GM18519 (cell line): ENCODE measurements around the gene NEO1.

Experiments used
- ATAC-seq: cut with Tn5 transposase; IDR thresholded peaks from one replicate; pipeline ENCODE4 v1.9.1; 2021; ENCODE audit warnings: mild to moderate bottlenecking, moderate library complexity; ENCODE audit not compliant: unreplicated experiment, low FRiP score

Gene NEO1

DNA sequence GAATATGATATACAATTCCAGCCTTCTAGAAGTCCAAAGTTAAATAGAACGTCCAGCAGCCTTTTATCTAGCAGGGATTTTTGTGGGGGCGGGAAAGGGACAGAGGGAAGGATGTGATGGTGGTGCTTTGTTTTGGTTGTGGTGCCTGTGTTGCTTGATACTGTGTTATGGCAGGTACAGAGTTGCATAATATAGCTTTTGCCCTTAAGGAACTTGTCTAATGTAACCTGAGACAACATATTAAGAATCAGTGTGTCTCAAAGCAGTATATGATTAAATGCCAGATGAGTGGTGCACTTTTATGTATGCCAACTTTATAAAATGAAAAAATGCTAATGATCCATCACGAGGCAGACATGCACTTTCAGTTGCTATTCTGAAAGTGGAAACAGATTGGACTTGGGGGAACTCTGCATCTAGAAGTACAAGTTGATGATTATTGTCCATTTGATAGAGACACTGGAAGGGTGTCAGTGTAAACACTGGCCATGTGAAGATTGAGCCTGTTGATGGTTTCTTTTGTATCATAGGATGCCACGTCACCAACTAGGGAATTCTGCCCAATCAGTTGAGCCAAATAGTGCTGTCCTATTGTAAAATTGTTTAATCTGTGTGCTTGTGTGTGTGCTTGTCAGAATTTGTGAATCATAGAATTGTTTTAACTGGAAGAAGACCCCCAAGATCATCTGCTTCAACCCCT, 23.0 kb downstream of the NEO1 start:
- ATAC-seq, result no peak

DNA sequence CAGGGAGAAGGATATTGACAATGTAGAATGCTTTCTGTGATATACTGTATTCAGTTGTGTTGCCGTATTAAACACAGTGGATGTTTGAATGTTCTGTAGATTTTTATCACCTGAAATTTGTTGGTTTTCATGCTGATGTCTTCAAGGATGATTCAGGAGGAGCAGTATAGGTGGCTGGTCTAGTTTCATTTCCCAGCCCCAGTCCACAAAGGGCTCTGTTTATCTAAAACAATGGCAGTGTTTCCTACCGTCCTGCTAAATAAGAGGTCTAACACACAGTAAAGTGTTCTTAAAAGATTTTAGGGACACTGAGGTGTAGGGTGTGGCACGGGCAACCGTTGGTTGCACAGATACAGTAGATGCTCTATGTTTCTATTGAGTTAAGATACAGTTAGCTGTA, 26.0 kb downstream of the NEO1 start:
- ATAC-seq, result no peak

DNA sequence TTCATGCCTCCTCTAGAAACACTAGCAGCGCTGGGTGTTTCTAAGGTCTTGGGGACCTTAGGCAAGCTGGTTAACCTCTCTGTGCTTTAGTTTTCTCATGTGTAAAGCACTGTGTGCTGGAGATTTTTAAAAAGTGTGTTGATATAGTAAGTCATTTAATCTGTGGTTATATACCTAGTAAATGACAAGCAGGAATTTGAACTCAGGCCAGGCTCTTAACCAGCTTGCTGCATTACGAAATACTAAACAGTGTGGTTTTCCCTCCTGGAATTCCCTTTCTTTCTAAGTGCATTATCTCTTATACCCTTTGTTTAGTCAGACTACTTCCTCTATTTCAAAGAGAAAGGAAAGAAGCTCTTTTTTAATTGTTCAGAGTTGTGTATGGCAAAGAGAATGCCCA, 26.5 kb downstream of the NEO1 start:
- ATAC-seq, result no peak

- no peak for ATAC-seq
These were observed 27.3 kb downstream of the NEO1 start for GRCh38 chr15:73079565-73079964.

- no peak for ATAC-seq
These were observed 29.2 kb downstream of the NEO1 start for GRCh38 chr15:73081321-73081958.

DNA sequence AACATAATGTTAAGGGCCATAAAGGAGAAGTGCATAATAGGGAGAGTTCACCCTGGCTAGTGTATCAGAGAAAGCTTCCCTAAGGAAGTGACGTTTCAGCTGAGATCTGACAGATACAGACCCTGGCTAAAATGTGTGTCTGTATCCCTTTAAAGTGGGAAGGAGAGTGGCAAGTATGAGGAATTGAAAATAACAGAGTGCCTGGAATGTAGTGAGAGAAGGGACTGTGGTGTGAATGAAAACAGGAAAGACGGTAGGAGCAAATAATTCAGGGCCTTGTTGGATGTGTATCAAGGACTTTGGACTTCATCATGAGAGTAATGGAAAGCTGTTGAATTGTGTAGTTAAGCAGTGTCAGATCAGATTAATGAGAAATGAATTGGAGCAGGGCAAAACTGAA, 30.5 kb downstream of the NEO1 start:
- no peak for ATAC-seq

- no peak for ATAC-seq
These were observed 34.8 kb downstream of the NEO1 start for GRCh38 chr15:73087098-73087497.

DNA sequence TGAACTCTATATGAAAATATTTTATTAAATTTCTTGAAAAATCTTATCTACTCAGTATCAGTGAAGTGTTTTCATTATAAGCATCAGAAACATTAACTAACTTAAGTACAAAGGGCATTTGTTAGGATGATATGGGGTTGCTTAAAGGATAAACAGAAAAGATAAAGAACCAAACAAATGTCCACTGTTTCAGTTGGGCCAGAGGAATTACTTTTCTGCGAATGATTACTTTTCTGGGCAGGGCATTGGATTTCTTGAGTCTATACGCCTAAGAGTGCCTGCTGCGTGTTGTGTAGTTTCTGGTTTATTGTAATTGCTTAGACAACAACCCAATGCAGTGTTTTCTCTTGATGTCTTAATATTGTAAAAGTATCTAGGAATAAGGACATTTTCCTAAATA, 52.8 kb downstream of the NEO1 start:
- no peak for ATAC-seq

- ATAC-seq, result no peak
These were observed 56.4 kb downstream of the NEO1 start for GRCh38 chr15:73108676-73109075.

DNA sequence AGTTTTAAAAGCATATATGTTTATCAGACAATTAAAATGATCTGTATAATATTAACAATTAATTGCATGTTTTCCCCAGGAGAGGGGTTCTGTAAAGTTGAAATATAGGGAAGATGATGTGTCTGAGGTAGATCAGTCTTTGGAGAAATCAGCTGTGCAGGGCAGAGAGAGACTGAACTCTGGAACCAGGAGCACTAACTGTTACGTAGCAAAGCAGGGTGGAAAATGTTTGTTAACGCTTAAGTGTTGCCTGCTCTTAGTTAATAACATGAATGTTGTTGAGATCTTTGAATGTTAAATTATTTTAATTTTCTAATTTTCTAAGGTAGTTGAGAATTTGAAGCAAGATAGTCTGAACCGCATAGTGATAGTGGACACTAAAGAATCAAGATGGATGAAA, 57.5 kb downstream of the NEO1 start:
- ATAC-seq, result no peak

GRCh38 chr15:73110201-73110600, 57.9 kb downstream of the NEO1 start:
- ATAC-seq, result no peak

DNA sequence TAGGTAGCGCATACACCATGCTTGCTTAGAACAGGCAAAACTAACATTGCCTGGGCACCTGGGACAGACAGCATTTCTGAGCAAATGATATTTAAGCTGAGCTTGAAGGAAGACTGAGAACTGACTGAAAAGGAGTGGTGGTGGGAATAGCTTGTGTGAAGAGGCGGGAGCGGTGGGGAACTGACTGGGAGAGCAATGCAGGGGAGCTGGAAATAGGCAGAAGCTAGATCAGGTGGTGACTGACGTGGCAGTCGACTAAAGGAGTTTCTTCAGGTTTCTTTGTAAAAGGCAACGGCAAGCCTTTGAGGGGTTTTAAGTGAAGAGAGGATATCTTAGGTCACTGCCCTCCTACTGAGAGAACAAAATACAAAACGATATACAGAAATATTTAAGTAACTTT, 61.8 kb downstream of the NEO1 start:
- no peak for ATAC-seq

- no peak for ATAC-seq
These were observed 63.9 kb downstream of the NEO1 start for GRCh38 chr15:73116164-73116563.

DNA sequence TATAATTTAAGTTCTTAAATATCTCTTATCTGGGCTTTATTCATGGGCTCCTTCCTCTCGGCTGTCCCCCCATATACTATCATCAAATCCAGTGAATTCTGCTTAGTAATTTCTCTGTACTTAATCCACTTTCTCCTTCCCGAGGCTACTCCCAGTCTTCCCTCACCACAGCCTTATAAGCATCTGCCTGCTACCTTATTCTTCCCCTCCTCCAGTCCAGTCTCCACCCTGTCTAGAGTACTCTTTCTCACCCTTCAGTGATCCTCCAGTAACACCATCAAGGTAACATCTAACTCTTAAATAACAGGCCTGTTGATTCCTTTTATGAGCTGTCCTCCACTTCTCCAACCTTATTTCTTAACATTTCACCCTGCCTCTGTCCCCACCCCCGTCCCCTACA, 65.8 kb downstream of the NEO1 start:
- ATAC-seq, result no peak

DNA sequence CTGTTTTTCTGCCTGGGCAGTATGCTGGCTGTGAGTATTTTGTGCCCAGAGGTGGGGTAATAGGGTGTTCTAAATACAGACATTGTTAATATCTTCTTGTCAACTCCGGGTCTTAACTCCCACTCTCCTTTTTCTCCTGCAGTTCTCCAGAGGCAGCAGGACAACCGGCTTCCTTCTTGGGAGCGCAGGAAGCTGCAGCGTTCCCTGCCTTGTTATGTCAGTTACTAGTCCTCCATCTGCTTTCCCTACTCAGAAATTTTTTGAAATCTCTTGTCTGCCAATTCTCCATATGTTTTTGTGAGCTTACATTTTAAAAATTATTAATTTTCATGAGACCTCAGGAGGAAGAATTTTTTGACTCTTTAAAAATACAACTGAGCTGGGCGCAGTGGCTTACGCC, 67.2 kb downstream of the NEO1 start:
- no peak for ATAC-seq

DNA sequence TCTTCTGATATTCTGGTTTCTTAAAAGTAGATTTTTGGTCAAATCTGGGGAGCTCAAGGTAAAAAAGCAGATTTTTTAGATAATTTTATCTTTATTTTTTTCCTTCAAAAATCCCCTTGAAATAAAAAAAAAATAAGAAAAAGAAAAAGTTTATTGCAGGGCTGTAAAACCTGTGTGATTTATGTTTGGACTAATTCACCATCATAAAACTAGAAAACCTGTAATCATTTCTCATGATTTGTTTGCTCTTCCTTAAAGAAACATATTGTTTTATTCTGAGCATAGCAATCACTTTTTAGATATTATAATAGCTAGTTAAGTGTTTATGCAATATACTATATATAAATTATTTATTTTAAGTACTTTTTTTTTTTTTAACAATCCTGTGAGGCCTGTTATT, 68.0 kb downstream of the NEO1 start:
- no peak for ATAC-seq

DNA sequence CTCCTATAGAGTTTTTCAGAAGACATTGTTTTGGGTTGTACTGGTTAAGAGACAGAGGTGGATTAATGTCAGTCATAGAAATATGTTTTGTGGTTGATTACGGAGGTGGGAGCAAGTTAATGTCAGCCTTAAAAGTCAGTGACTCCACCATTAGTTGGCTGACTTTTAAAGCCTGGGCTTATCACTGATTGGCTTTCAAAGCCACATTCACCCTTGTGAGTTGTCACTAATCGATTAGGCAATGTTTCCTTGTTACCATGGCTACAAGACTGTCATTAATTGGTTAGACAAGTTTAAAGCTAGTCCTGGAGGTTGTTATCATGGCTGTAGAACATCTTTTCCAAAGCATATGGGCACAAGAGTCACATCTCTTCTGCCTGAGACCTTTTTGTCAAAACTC, 73.0 kb downstream of the NEO1 start:
- no peak for ATAC-seq

GRCh38 chr15:73127302-73127936, 75.2 kb downstream of the NEO1 start:
- ATAC-seq, result no peak

DNA sequence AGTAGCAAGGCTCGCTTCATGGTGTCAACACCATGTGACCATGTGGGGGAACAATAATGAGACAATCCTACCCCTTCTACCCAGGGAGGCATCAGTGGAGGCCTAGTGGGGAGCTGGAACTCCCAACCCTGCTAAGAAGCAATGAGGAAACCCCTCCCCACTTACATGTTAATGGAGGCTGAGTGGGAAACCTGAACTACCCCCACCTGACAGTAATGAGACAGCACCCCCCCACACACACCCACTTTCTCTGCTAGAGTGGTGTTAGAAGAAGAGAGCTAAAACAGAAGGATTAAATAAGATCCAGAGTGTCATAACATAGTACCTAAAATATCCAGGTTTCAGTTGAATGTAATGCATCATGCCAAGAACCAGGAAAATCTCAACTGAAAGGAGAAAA, 78.6 kb downstream of the NEO1 start:
- no peak for ATAC-seq

GRCh38 chr15:73134196-73134595, 81.9 kb downstream of the NEO1 start:
- no peak for ATAC-seq

DNA sequence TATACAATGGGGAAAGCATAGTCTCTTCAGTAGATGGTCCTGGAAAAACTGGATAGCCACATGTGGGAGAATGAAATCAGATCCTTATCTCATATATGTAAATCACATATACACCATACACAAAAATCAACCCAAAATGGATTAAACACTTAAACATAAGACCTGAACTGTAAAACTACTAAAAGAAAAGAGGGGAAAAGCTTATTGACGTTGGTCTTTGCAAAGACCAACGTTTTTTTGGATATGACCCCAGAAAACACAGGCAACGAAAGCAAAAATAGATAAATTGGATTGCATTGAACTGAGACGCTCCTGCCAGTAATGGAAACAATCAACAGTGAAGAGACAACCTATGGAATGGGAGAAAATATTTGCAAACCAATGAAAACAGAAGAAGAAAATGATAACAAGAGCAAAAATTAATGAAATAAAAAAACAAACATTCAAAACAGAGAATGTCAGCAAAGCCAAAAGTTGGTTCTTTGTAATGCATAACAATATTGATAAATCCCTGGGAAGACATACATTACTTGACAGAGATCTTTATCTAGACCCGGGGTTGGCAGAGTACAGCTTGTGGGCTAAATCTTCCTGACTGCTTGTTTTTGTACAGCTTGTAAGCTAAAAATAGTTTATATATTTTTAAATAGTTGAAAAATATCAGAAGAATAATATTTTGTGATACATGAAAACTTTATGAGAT, 86.9 kb downstream of the NEO1 start:
- no peak for ATAC-seq
